ENCODE data around the gene STUB1. TPM values are rescaled to one million over a fixed set of nuclear protein-coding genes. Genes with fewer than 3 reads are reported as not detected.

STUB1 gene
- total and polyA plus RNA-seq, 2 donors (not counting 3 experiments of a cell fraction or from before 2014, with no cell fraction given): 107 to 147 TPM

DNA sequence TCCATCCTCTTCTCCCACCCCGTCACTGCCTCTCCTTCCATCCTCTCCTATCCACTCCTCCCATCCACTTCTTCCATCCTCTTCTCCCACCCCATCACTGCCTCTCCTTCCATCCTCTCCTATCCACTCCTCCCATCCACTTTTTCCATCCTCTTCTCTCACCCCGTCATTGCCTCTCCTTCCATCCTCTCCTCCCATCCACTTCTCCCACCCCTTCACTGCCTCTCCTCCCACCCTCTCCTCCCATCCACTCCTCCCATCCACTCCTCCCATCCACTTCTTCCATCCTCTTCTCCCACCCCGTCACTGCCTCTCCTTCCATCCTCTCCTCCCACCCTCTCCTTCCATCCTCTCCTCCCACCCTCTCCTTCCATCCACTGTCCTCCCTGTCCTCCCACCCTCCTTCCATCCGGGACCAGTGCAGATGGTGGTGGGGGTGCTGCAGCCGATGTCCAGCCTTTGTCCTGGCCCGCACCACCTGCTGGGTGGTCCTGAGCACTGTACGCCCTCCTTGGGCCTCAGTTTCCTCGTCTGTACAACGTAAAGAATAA is 48.3 kb upstream of the STUB1 start:
- no TSS peak for BruUV-seq (replicated peaks)
- POLR2A ChIA-PET: no interaction called here
- H3K9me1 ChIP-seq (replicated peaks; ENCODE audit: control insufficient read depth, extremely low read depth, insufficient read depth, low read length): no peaks in the 10 kb centered on the region
- CTCF ChIA-PET: no interaction called here
- peaks cover 8% of the 10 kb centered on the region for H3K79me2 ChIP-seq (ENCODE audit: control insufficient read depth, insufficient read depth, low read length)
- no peaks in the 10 kb centered on the region for H3K27me3 ChIP-seq (ENCODE audit: control insufficient read depth in 2 of 2, insufficient read depth in 2 of 2, low read length in 2 of 2)
- H3K27ac ChIP-seq (ENCODE audit: insufficient read depth, low read depth, low read length): no peak overlapping the region
- H3K4me1 ChIP-seq (ENCODE audit: control insufficient read depth, extremely low read depth, insufficient read depth, low read length): peaks cover 4% of the 10 kb centered on the region
- no peak overlapping the region for H3K4me3 ChIP-seq (replicated peaks in 1 of 3; ENCODE audit: insufficient read depth in 1 of 3, low read depth in 1 of 3, low read length in 3 of 3)
- TF ChIP-seq POLR2AphosphoS5 (IDR thresholded peaks at IDR 0.05; ENCODE audit: insufficient read depth, low read depth, low read length): no peak
- TF ChIP-seq MYC (IDR thresholded peaks at IDR 0.05; ENCODE audit: low read depth, low read length): no peak
- TF ChIP-seq EZH2 (IDR thresholded peaks at IDR 0.05; ENCODE audit: borderline replicate concordance, low read depth, low read length, severe bottlenecking): no peak
- TF ChIP-seq, protein P1, sequence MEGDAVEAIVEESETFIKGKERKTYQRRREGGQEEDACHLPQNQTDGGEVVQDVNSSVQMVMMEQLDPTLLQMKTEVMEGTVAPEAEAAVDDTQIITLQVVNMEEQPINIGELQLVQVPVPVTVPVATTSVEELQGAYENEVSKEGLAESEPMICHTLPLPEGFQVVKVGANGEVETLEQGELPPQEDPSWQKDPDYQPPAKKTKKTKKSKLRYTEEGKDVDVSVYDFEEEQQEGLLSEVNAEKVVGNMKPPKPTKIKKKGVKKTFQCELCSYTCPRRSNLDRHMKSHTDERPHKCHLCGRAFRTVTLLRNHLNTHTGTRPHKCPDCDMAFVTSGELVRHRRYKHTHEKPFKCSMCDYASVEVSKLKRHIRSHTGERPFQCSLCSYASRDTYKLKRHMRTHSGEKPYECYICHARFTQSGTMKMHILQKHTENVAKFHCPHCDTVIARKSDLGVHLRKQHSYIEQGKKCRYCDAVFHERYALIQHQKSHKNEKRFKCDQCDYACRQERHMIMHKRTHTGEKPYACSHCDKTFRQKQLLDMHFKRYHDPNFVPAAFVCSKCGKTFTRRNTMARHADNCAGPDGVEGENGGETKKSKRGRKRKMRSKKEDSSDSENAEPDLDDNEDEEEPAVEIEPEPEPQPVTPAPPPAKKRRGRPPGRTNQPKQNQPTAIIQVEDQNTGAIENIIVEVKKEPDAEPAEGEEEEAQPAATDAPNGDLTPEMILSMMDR (IDR thresholded peaks at IDR 0.05; ENCODE audit: extremely low read depth in 1 of 2, insufficient read depth in 1 of 2, low read depth in 1 of 2, low read length in 2 of 2): no peak
- no peak for TF ChIP-seq GATA2 (IDR thresholded peaks at IDR 0.05; ENCODE audit: insufficient read depth, insufficient read length, low read depth, low read length)
- TF ChIP-seq JUN (IDR thresholded peaks at IDR 0.05; ENCODE audit: borderline replicate concordance, insufficient read depth, insufficient read length, low read depth): no peak
- TF ChIP-seq, protein P2, sequence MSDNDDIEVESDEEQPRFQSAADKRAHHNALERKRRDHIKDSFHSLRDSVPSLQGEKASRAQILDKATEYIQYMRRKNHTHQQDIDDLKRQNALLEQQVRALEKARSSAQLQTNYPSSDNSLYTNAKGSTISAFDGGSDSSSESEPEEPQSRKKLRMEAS (IDR thresholded peaks at IDR 0.05; ENCODE audit: insufficient read depth, insufficient read length): no peak
- no peak for TF ChIP-seq FOS (IDR thresholded peaks at IDR 0.05; ENCODE audit: borderline replicate concordance, insufficient read depth, low read length)
- no peak for TF ChIP-seq POLR2A (IDR thresholded peaks at IDR 0.05; ENCODE audit: low read depth, low read length)
- dilution Hi-C loops (cut with MboI; ENCODE audit: extremely low pct_ligation_motif_present, low sequenced_read_pairs) (no loop called here), intact Hi-C loops (cut with micrococcal nuclease) (no loop called here)
- H3K9me3 ChIP-seq (replicated peaks; ENCODE audit: control insufficient read depth, insufficient read depth, low read length): no peaks in the 10 kb centered on the region
- DNase-seq (ENCODE audit: low read depth, low spot score) (no peak), FAIRE-seq (no peak)
- H2AFZ ChIP-seq (ENCODE audit: low read depth, low read length): no peak overlapping the region
- no peak overlapping the region for H3K4me2 ChIP-seq (ENCODE audit: insufficient read depth, low read length)
- H3K36me3 ChIP-seq (ENCODE audit: control insufficient read depth in 2 of 2, extremely low read depth in 1 of 2, insufficient read depth in 2 of 2, low read length in 2 of 2): peaks cover 0 to 3% of the 10 kb centered on the region in 2 experiments
- H3K9ac ChIP-seq (replicated peaks; ENCODE audit: extremely low read depth, insufficient read depth, low read length): no peak overlapping the region
- H4K20me1 ChIP-seq (replicated peaks; ENCODE audit: control insufficient read depth, extremely low read depth, insufficient read depth, low read length): no peaks in the 10 kb centered on the region

Data from endothelial cell of umbilical vein (primary cell).